Activated CD8-positive, alpha-beta T cell treated with anti-CD3 and anti-CD28 coated beads, Interleukin-2, amount 10 ng/mL, durations not matched to agents 7 days and 5 days (primary cell): ENCODE measurements around the gene PYY. TPM values are rescaled to one million over a fixed set of nuclear protein-coding genes. Genes with fewer than 3 reads are reported as not detected.
A peak's percentile ranks its signal among the peaks of the same experiment; 100 is the strongest.

Source experiments
- ATAC-seq: fragments of 150-1000 bp; cut with Tn5 transposase; one replicate; pipeline ENCODE4 v1.10.0; 2021; ENCODE audit warnings: moderate library complexity
- CTCF ChIA-PET: fragments of 350-600 bp; sonication (Branson Sonifier 250); formaldehyde crosslinking; loops from one replicate; lab custom pipeline; 2021; ENCODE audit warnings: antibody characterized with exemption; lab: Charles Lee
- POLR2A ChIA-PET: fragments of 350-600 bp; sonication (Branson Sonifier 250); formaldehyde crosslinking; loops from one replicate; lab custom pipeline; 2021; ENCODE audit warnings: antibody characterized with exemption; lab: Charles Lee
- DNase-seq: peaks from one replicate; pipeline ENCODE4 v3.0.0-alpha.2; 2020
- H3K27ac Mint-ChIP-seq: one replicate; pipeline ENCODE4 v1.8.0; 2021; ENCODE audit warnings: mild to moderate bottlenecking, mixed read lengths
- H3K27me3 Mint-ChIP-seq: one replicate; pipeline ENCODE4 v1.8.0; 2021; ENCODE audit warnings: low read depth, mixed read lengths
- H3K36me3 Mint-ChIP-seq: one replicate; pipeline ENCODE4 v1.8.0; 2021; ENCODE audit warnings: low read depth, mixed read lengths
- H3K4me1 Mint-ChIP-seq: one replicate; pipeline ENCODE4 v1.8.0; 2021; ENCODE audit warnings: low read depth, mixed read lengths
- H3K4me3 Mint-ChIP-seq: one replicate; pipeline ENCODE4 v1.8.0; 2021; ENCODE audit warnings: mild to moderate bottlenecking, mixed read lengths
- H3K9me3 Mint-ChIP-seq: one replicate; pipeline ENCODE4 v1.8.0; 2022; ENCODE audit warnings: mixed read lengths; ENCODE audit not compliant: insufficient read depth
- total RNA-seq, 2 experiments: library from RNA; stranded (reverse); gene quantifications; one replicate each; pipeline ENCODE4 v1.2.3, GENCODE V29; 2021

Gene PYY
- total RNA-seq, 2 experiments from 2014 or later, result not detected

GRCh38 chr17:43992641-43993040 lies 38.9 kb upstream of the PYY start:
- Mint-ChIP-seq H3K36me3 (no peaks in the 10 kb centered on the region), H3K27ac (no peak overlapping the region), H3K9me3 (no peaks in the 10 kb centered on the region), H3K4me3 (no peak overlapping the region), H3K4me1 (no peaks in the 10 kb centered on the region), H3K27me3 (peaks cover 30% of the 10 kb centered on the region)
- ChIA-PET CTCF (interaction anchor here (4.3 kb wide), 1 partner anchor 49 kb away, joined by 42 read pairs; the partner anchor contains the start of gene PPY), POLR2A (no interaction called here)
- ATAC-seq, result no peak
- no peak for DNase-seq

GRCh38 chr17:43988301-43988700 lies 34.6 kb upstream of the PYY start:
- ChIA-PET CTCF (interaction anchor here (0.5 to 2.8 kb wide), 2 partner anchors 44 to 273 kb away, joined by 3 to 12 read pairs; no protein-coding TSS in a partner anchor), POLR2A (no interaction called here)
- no peak for ATAC-seq
- Mint-ChIP-seq H3K4me3 (no peak overlapping the region), H3K36me3 (no peaks in the 10 kb centered on the region), H3K4me1 (peaks cover 11% of the 10 kb centered on the region), H3K27me3 (peaks cover 31% of the 10 kb centered on the region), H3K27ac (no peak overlapping the region), H3K9me3 (no peaks in the 10 kb centered on the region)
- DNase-seq, result no peak

- DNase-seq, result no peak
- H3K4me1 Mint-ChIP-seq, result peaks cover 14% of the 10 kb centered on the region
- peaks cover 39% of the 10 kb centered on the region for H3K27me3 Mint-ChIP-seq
- no peak overlapping the region for H3K27ac Mint-ChIP-seq
- ChIA-PET POLR2A (no interaction called here), CTCF (interaction anchor here (0.8 to 2.8 kb wide), 2 partner anchors 8 to 43 kb away, joined by 3 to 12 read pairs; no protein-coding TSS in a partner anchor)
- no peak for ATAC-seq
- H3K36me3 Mint-ChIP-seq, result no peaks in the 10 kb centered on the region
- H3K4me3 Mint-ChIP-seq, result no peak overlapping the region
- H3K9me3 Mint-ChIP-seq, result no peaks in the 10 kb centered on the region
Observed at GRCh38 chr17:43987131-43988021, 33.6 kb upstream of the PYY start.

- no peaks in the 10 kb centered on the region for H3K36me3 Mint-ChIP-seq
- POLR2A ChIA-PET, result interaction anchor here (0.6 kb wide), 1 partner anchor 42 kb away, joined by 3 read pairs; no protein-coding TSS in a partner anchor
- H3K27ac Mint-ChIP-seq, result no peak overlapping the region
- H3K4me3 Mint-ChIP-seq, result no peak overlapping the region
- peaks cover 44% of the 10 kb centered on the region for H3K27me3 Mint-ChIP-seq
- DNase-seq (no peak), ATAC-seq (no peak)
- no peaks in the 10 kb centered on the region for H3K9me3 Mint-ChIP-seq
- peaks cover 14% of the 10 kb centered on the region for H3K4me1 Mint-ChIP-seq
- CTCF ChIA-PET, result interaction anchor here (2.8 kb wide), 1 partner anchor 42 kb away, joined by 12 read pairs; no protein-coding TSS in a partner anchor
Observed at GRCh38 chr17:43986225-43986981, 32.7 kb upstream of the PYY start.

- H3K36me3 Mint-ChIP-seq, result no peaks in the 10 kb centered on the region
- peaks cover 14% of the 10 kb centered on the region for H3K4me1 Mint-ChIP-seq
- H3K9me3 Mint-ChIP-seq, result no peaks in the 10 kb centered on the region
- ChIA-PET CTCF (interaction anchor here (1.0 to 1.7 kb wide), 3 partner anchors 10 to 57 kb away, joined by 3 read pairs; no protein-coding TSS in a partner anchor), POLR2A (no interaction called here)
- no peak for ATAC-seq
- peaks cover 52% of the 10 kb centered on the region for H3K27me3 Mint-ChIP-seq
- no peak for DNase-seq
- H3K27ac Mint-ChIP-seq, result no peak overlapping the region
- no peak overlapping the region for H3K4me3 Mint-ChIP-seq
Observed at GRCh38 chr17:43984521-43984920, 30.8 kb upstream of the PYY start.

GRCh38 chr17:43983515-43984411 lies 30.0 kb upstream of the PYY start:
- ChIA-PET POLR2A (no interaction called here), CTCF (interaction anchor here (1.0 to 1.7 kb wide), 4 partner anchors 9 to 57 kb away, joined by 3 to 9 read pairs (median 3); no protein-coding TSS in a partner anchor)
- Mint-ChIP-seq H3K27me3 (peaks cover 52% of the 10 kb centered on the region), H3K4me1 (peaks cover 14% of the 10 kb centered on the region), H3K36me3 (no peaks in the 10 kb centered on the region), H3K4me3 (no peak overlapping the region), H3K27ac (no peak overlapping the region), H3K9me3 (no peaks in the 10 kb centered on the region)
- peak; percentile 26 for DNase-seq
- ATAC-seq, result peak; percentile 75

GRCh38 chr17:43983196-43983514 lies 29.4 kb upstream of the PYY start:
- no peak overlapping the region for H3K27ac Mint-ChIP-seq
- no peak overlapping the region for H3K4me3 Mint-ChIP-seq
- H3K4me1 Mint-ChIP-seq, result peaks cover 14% of the 10 kb centered on the region
- CTCF ChIA-PET, result interaction anchor here (1.0 to 1.4 kb wide), 3 partner anchors 11 to 39 kb away, joined by 3 to 9 read pairs (median 3); no protein-coding TSS in a partner anchor
- H3K9me3 Mint-ChIP-seq, result no peaks in the 10 kb centered on the region
- ATAC-seq (no peak), DNase-seq (no peak)
- POLR2A ChIA-PET, result no interaction called here
- no peaks in the 10 kb centered on the region for H3K36me3 Mint-ChIP-seq
- H3K27me3 Mint-ChIP-seq, result peaks cover 52% of the 10 kb centered on the region

- Mint-ChIP-seq H3K36me3 (no peaks in the 10 kb centered on the region), H3K4me3 (no peak overlapping the region), H3K27me3 (peaks cover 51% of the 10 kb centered on the region), H3K27ac (no peak overlapping the region), H3K4me1 (peaks cover 14% of the 10 kb centered on the region), H3K9me3 (no peaks in the 10 kb centered on the region)
- no peak for DNase-seq
- no peak for ATAC-seq
- ChIA-PET POLR2A (no interaction called here), CTCF (interaction anchor here (1.0 to 1.4 kb wide), 3 partner anchors 12 to 38 kb away, joined by 3 to 9 read pairs (median 3); no protein-coding TSS in a partner anchor)
Observed at GRCh38 chr17:43982171-43982570, 28.4 kb upstream of the PYY start.

- POLR2A ChIA-PET, result interaction anchor here (0.7 to 1.0 kb wide), 2 partner anchors 21 to 321 kb away, joined by 3 read pairs; no protein-coding TSS in a partner anchor
- no peaks in the 10 kb centered on the region for H3K9me3 Mint-ChIP-seq
- ATAC-seq (no peak), DNase-seq (no peak)
- peaks cover 44% of the 10 kb centered on the region for H3K27me3 Mint-ChIP-seq
- H3K36me3 Mint-ChIP-seq, result no peaks in the 10 kb centered on the region
- H3K27ac Mint-ChIP-seq, result no peak overlapping the region
- CTCF ChIA-PET, result interaction anchor here (1.2 to 1.9 kb wide), 2 partner anchors 33 to 36 kb away, joined by 3 to 10 read pairs; no protein-coding TSS in a partner anchor
- peaks cover 6% of the 10 kb centered on the region for H3K4me1 Mint-ChIP-seq
- no peak overlapping the region for H3K4me3 Mint-ChIP-seq
Observed at GRCh38 chr17:43979671-43980070, 25.9 kb upstream of the PYY start.

- no peak for ATAC-seq
- CTCF ChIA-PET, result interaction anchor here (1.2 to 1.9 kb wide), 2 partner anchors 33 to 35 kb away, joined by 3 to 10 read pairs; no protein-coding TSS in a partner anchor
- Mint-ChIP-seq H3K36me3 (no peaks in the 10 kb centered on the region), H3K27ac (no peak overlapping the region), H3K4me1 (peaks cover 6% of the 10 kb centered on the region), H3K9me3 (no peaks in the 10 kb centered on the region), H3K4me3 (no peak overlapping the region), H3K27me3 (peaks cover 38% of the 10 kb centered on the region)
- POLR2A ChIA-PET, result interaction anchor here (1.0 kb wide), 1 partner anchor 22 kb away, joined by 3 read pairs; no protein-coding TSS in a partner anchor
- no peak for DNase-seq
Observed at GRCh38 chr17:43979011-43979410, 25.3 kb upstream of the PYY start.
